Adrenal gland (tissue), 12 donors: ENCODE measurements around the gene CIDEC. TPM values are rescaled to one million over a fixed set of nuclear protein-coding genes. Genes with fewer than 3 reads are reported as not detected.
"Not testable (repeated sequence)": the region's sequence is repeated elsewhere in the genome, so short reads cannot be mapped to it uniquely, and the experiment has no call there.

Source experiments
- DNase-seq, 7 donors: peaks; one replicate each; pipeline ENCODE4 v3.0.0-alpha.2; 2019 to 2020
- H3K27ac ChIP-seq, 5 donors: fragments of 200-600 bp; sonication (generic) in 4 of 5; 1 replicate in 3 of 5; 2 replicates in 2 of 5; pipeline versions ENCODE4 v1.5.1 to v1.8.0; 2016 to 2020; ENCODE audit warnings: mild to moderate bottlenecking in 1 of 5
- H3K27me3 ChIP-seq: fragments of 200-600 bp; 2 replicates; pipeline ENCODE4 v1.8.0; 2021
- H3K36me3 ChIP-seq, 2 donors: fragments of 200-600 bp; replicated peaks in 1 of 2; 1 replicate in 1 of 2; 2 replicates in 1 of 2; pipeline versions ENCODE4 v1.5.1 to v1.8.0; 2018 to 2022
- H3K4me1 ChIP-seq, 2 donors: fragments of 200-600 bp; replicated peaks in 1 of 2; 1 replicate in 1 of 2; 2 replicates in 1 of 2; pipeline versions ENCODE4 v1.5.1 to v1.8.0; 2018 to 2021
- H3K4me3 ChIP-seq, 4 donors: fragments of 200-600 bp; sonication (generic) in 3 of 4; one replicate each; pipeline ENCODE4 v1.5.1; 2016 to 2018
- H3K9me3 ChIP-seq, 3 donors: fragments of 200-600 bp; sonication (generic) in 1 of 3; replicated peaks in 1 of 3; 1 replicate in 2 of 3; 2 replicates in 1 of 3; pipeline versions ENCODE4 v1.5.1 to v1.8.0; 2016 to 2021
- POLR2A ChIP-seq, 2 donors: fragments of 450-650 bp; IDR thresholded peaks; one replicate each; pipeline ENCODE4 v1.6.1; 2017; ENCODE audit warnings: antibody characterized with exemption in 2 of 2, mild to moderate bottlenecking in 2 of 2, moderate library complexity in 1 of 2
- WGBS, 4 donors: extraction: QIAGEN DNeasy Blood & Tissue Kit in 2 of 4; methylation state at CpG; one replicate each; pipeline versions ENCODE4 v1.1.5 to v1.1.7; 2013 to 2017; 5-methylcytosine and 5-hydroxymethylcytosine counted together
- intact Hi-C, 2 donors: fragments of 100-400 bp; cut with DNase I; formaldehyde crosslinking; loops; one replicate each; pipeline versions ENCODE4 v1.14.1 to v1.15.0; 2022 to 2023
- polyA plus RNA-seq, 3 donors: library from polyadenylated mRNA; stranded (reverse); fragments of 200-250 nt in 2 of 3; fragments of 350-450 nt in 1 of 3; fragmentation: Illumina TruSeq in 1 of 3; extraction: RNeasy Lipid Tissue Mini Kit (QIAGEN cat#74804) in 1 of 3; gene quantifications; one replicate each; pipeline ENCODE4 v1.2.3, GENCODE V29; 2013 to 2014
- total RNA-seq, 9 donors: library from RNA; depleted of rRNA in 4 of 9; stranded (reverse); fragments of >200 nt in 4 of 9; fragments of 120-200 nt in 1 of 9; fragmentation: NEBNext Ultra II Directional in 1 of 9; extraction: Animal tissue kit (Norgen Biotek cat#: 25700) in 1 of 9; gene quantifications; one replicate each; pipeline versions ENCODE4 v1.1.0 to v1.2.4, GENCODE V29; 2013 to 2023
- TF ChIP-seq, protein P1 (sequence below), 6 experiments: fragments of 450-650 bp in 4 of 6; fragments of 200-600 bp in 2 of 6; sonication (generic) in 1 of 6; IDR thresholded peaks; 1 replicate in 5 of 6; 2 replicates in 1 of 6; pipeline versions ENCODE4 v1.5.1 to v1.8.0; 2016 to 2021; ENCODE audit warnings: antibody characterized with exemption in 6 of 6, mild to moderate bottlenecking in 2 of 6, moderate library complexity in 1 of 6
- donor health status: healthy with polysubstance abuse.
- donor health status: Bipolar disorder and iron deficiency.
- donor health status: DM: yes; HTN: yes; CAD: no.
- donor health status: DM: no; HTN: no; CAD: no.
- donor health status: DM: no; HTN: no; CAD: no.
- donor health status: DM: yes; HTN: yes; CAD: no.

CIDEC gene
- total and polyA plus RNA-seq, 12 donors, result 0.22 to 108 (median 1.4) TPM; not detected in 1

DNA sequence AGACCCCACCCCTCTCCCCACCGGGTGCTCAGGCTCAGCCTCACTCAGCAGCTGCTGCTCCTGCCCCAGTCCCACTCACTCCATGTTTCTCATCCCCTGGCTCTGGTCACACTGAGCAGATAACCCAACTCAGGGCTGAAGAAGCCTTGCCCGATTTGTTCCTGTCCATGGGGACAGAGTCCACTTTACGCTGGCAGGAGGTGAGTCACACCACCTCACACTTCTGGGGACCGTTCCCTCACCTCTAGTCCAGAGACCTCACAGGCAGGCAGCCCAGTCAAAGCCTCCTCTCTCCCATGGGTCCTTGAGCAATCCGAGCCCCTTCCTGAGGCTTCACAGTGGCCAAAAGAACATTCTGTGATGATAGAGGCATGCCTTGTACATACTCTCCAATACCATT, 1.4 kb downstream of the CIDEC start:
- no peak overlapping the region for H3K4me3 ChIP-seq
- no peak for DNase-seq
- 72 to 87% (median 82%) methylated on average over 5 of the region's 5 CpGs for WGBS, 4 donors
- TF ChIP-seq, protein P1, sequence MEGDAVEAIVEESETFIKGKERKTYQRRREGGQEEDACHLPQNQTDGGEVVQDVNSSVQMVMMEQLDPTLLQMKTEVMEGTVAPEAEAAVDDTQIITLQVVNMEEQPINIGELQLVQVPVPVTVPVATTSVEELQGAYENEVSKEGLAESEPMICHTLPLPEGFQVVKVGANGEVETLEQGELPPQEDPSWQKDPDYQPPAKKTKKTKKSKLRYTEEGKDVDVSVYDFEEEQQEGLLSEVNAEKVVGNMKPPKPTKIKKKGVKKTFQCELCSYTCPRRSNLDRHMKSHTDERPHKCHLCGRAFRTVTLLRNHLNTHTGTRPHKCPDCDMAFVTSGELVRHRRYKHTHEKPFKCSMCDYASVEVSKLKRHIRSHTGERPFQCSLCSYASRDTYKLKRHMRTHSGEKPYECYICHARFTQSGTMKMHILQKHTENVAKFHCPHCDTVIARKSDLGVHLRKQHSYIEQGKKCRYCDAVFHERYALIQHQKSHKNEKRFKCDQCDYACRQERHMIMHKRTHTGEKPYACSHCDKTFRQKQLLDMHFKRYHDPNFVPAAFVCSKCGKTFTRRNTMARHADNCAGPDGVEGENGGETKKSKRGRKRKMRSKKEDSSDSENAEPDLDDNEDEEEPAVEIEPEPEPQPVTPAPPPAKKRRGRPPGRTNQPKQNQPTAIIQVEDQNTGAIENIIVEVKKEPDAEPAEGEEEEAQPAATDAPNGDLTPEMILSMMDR (IDR thresholded peaks at IDR 0.05), result no peak
- TF ChIP-seq POLR2A (IDR thresholded peaks at IDR 0.05), result no peak
- H3K27ac ChIP-seq, result no peak overlapping the region
- H3K36me3 ChIP-seq, result no peaks in the 10 kb centered on the region
- peaks cover under 1 to 6% of the 10 kb centered on the region in 2 donors for H3K4me1 ChIP-seq
- no peaks in the 10 kb centered on the region for H3K9me3 ChIP-seq
- intact Hi-C loops, result no loop called here
- no peaks in the 10 kb centered on the region for H3K27me3 ChIP-seq

GRCh38 chr3:9876991-9877390, 3.1 kb downstream of the CIDEC start:
- Histone ChIP-seq H3K27me3 (no peaks in the 10 kb centered on the region), H3K36me3 (no peaks in the 10 kb centered on the region), H3K27ac (no peak overlapping the region), H3K4me3 (no peak overlapping the region), H3K9me3 (no peaks in the 10 kb centered on the region), H3K4me1 (peaks cover 0 to 5% of the 10 kb centered on the region in 2 donors)
- DNase-seq, result no peak
- TF ChIP-seq, protein P1 (IDR thresholded peaks at IDR 0.05), result no peak
- no peak for TF ChIP-seq POLR2A (IDR thresholded peaks at IDR 0.05)
- 88 to 92% (median 91%) methylated on average over 8 to 12 of the region's 12 CpGs for WGBS, 4 donors
- intact Hi-C loops, result no loop called here

GRCh38 chr3:9876255-9876654, 3.8 kb downstream of the CIDEC start:
- H3K4me3 ChIP-seq, intact Hi-C loops, H3K27ac ChIP-seq, H3K36me3 ChIP-seq, DNase-seq, H3K4me1 ChIP-seq, H3K9me3 ChIP-seq, H3K27me3 ChIP-seq: not testable (repeated sequence)
- WGBS, 4 donors, result 78 to 94% (median 89%) methylated on average over 2 to 4 of the region's 4 CpGs

GRCh38 chr3:9875448-9875847, 4.6 kb downstream of the CIDEC start:
- Histone ChIP-seq H3K36me3 (no peaks in the 10 kb centered on the region), H3K27ac (peak overlapping the region in 2 of 5 donors; percentile 32 to 47), H3K9me3 (no peaks in the 10 kb centered on the region), H3K27me3 (no peaks in the 10 kb centered on the region), H3K4me3 (no peak overlapping the region), H3K4me1 (peaks cover 0 to 5% of the 10 kb centered on the region in 2 donors)
- no peak for DNase-seq
- intact Hi-C loops, result no loop called here
- TF ChIP-seq, protein P1 (IDR thresholded peaks at IDR 0.05), result no peak
- TF ChIP-seq POLR2A (IDR thresholded peaks at IDR 0.05), result no peak

- H3K27me3 ChIP-seq, H3K4me1 ChIP-seq, H3K36me3 ChIP-seq, H3K9me3 ChIP-seq, DNase-seq, H3K4me3 ChIP-seq, intact Hi-C loops, H3K27ac ChIP-seq: not testable (repeated sequence)
- WGBS, 4 donors, result 86 to 98% (median 91%) methylated on average over 5 of the region's 5 CpGs
These were observed 8.0 kb downstream of the CIDEC start for GRCh38 chr3:9872067-9872466.
